HFFc6 (cell line): Measurements from ENCODE around the gene HERC3. TPM values are rescaled to one million over a fixed set of nuclear protein-coding genes. Genes with fewer than 3 reads are reported as not detected.

ENCODE experiments used
- DNase-seq: peaks from one replicate; pipeline ENCODE4 v3.0.0-alpha.2; 2018
- H3K27ac Mint-ChIP-seq: 2 replicates; pipeline ENCODE4 v1.8.0; 2020; ENCODE audit warnings: mild to moderate bottlenecking, mixed read lengths
- H3K27me3 Mint-ChIP-seq: 2 replicates; pipeline ENCODE4 v1.8.0; 2021; ENCODE audit warnings: mild to moderate bottlenecking, moderate library complexity, mixed read lengths; ENCODE audit not compliant: insufficient read depth
- H3K36me3 Mint-ChIP-seq: 2 replicates; pipeline ENCODE4 v1.8.0; 2021; ENCODE audit warnings: low read depth, mixed read lengths
- H3K4me1 Mint-ChIP-seq: 2 replicates; pipeline ENCODE4 v1.8.0; 2020; ENCODE audit warnings: low read depth, mixed read lengths
- H3K4me3 Mint-ChIP-seq: 2 replicates; pipeline ENCODE4 v1.8.0; 2020; ENCODE audit warnings: mild to moderate bottlenecking, moderate library complexity, mixed read lengths
- H3K9me3 Mint-ChIP-seq: 2 replicates; pipeline ENCODE4 v1.8.0; 2020; ENCODE audit warnings: mild to moderate bottlenecking, mixed read lengths
- total RNA-seq, 6 experiments: library from RNA; stranded (reverse); fragmentation: NEBNext Ultra II Directional; extraction: Animal tissue kit (Norgen Biotek cat#: 25700); gene quantifications; 2 replicates in 1 of 6; 3 replicates in 5 of 6; pipeline ENCODE4 v1.2.3, GENCODE V29; 2021
- TF ChIP-seq, protein P1 (sequence below): fragments of 200-600 bp; sonication (generic); IDR thresholded peaks from 2 replicates; pipeline ENCODE4 v1.5.0; 2021; ENCODE audit warnings: antibody characterized with exemption, mild to moderate bottlenecking

Gene HERC3
- total RNA-seq, 6 experiments from 2014 or later = 16.5 to 32.2 (median 26.6) TPM

- Mint-ChIP-seq H3K27me3 (no peaks in the 10 kb centered on the region; the same call in 1 of the 2 replicates), H3K36me3 (peaks cover 2% of the 10 kb centered on the region), H3K4me1 (peaks cover 94% of the 10 kb centered on the region), H3K4me3 (no peak overlapping the region), H3K27ac (peak overlapping the region; percentile 14), H3K9me3 (no peaks in the 10 kb centered on the region)
- no peak for DNase-seq
- TF ChIP-seq, protein P1, sequence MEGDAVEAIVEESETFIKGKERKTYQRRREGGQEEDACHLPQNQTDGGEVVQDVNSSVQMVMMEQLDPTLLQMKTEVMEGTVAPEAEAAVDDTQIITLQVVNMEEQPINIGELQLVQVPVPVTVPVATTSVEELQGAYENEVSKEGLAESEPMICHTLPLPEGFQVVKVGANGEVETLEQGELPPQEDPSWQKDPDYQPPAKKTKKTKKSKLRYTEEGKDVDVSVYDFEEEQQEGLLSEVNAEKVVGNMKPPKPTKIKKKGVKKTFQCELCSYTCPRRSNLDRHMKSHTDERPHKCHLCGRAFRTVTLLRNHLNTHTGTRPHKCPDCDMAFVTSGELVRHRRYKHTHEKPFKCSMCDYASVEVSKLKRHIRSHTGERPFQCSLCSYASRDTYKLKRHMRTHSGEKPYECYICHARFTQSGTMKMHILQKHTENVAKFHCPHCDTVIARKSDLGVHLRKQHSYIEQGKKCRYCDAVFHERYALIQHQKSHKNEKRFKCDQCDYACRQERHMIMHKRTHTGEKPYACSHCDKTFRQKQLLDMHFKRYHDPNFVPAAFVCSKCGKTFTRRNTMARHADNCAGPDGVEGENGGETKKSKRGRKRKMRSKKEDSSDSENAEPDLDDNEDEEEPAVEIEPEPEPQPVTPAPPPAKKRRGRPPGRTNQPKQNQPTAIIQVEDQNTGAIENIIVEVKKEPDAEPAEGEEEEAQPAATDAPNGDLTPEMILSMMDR = no peak
Measured at GRCh38 chr4:88618782-88619485, 26.7 kb downstream of the HERC3 start.

- Mint-ChIP-seq H3K4me1 (peaks cover 92% of the 10 kb centered on the region), H3K9me3 (no peaks in the 10 kb centered on the region; the same call in 1 of the 2 replicates), H3K27ac (peak overlapping the region; percentile 7; the same call in 1 of the 2 replicates), H3K27me3 (no peaks in the 10 kb centered on the region; the same call in 1 of the 2 replicates), H3K36me3 (peaks cover 13% of the 10 kb centered on the region), H3K4me3 (no peak overlapping the region)
- DNase-seq = no peak
- TF ChIP-seq, protein P1 = no peak
Measured at GRCh38 chr4:88619971-88620370, 27.7 kb downstream of the HERC3 start.

DNA sequence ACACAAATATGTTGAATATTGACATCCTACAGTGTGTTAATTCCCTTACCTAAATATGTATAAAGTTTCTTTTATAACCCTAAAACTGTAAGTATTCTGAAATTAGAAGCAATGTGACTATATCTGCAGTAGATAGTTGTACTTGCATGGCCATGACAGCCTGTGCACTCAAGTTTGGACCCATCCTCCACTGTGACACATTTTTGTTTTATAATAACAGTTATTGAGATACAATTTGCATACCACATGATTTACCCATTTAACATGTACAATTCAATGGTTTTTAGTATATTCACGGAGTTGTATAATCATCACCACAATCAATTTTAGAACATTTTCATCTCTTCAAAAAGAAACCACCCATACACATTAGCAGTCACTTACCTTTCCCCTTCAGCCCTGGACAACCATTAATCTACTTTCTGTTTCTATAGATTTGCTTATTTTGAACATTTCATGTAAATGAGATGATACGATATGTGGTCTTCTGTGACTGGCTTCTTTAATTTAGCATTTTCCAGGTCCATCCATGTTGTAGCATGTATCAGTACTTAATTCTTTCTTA, 29.6 kb downstream of the HERC3 start:
- Mint-ChIP-seq H3K9me3 (no peaks in the 10 kb centered on the region; the same call in 1 of the 2 replicates), H3K4me3 (no peak overlapping the region), H3K36me3 (peaks cover 14% of the 10 kb centered on the region), H3K27me3 (no peaks in the 10 kb centered on the region; the same call in 1 of the 2 replicates), H3K27ac (peak overlapping the region; percentile 85), H3K4me1 (peaks cover 81% of the 10 kb centered on the region)
- TF ChIP-seq, protein P1 = no peak
- no peak for DNase-seq

DNA sequence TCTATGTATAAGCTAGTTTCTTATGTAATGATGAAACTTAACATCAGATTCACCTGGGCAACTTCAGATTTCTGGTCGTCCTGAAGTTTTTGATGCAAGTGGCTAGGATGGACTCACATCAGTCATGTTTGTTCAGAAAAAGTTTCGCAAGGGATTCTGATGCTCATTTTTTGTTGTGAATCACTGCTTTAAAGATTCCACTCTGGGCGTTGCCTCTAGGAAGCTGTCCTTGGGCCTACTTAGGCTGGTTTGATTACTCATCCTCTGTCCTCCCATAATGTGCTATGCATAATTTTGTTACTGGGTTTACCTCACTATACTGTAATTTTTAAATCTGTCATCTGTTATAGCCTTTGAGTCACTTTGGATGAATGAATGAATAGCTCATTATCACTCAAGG, 30.8 kb downstream of the HERC3 start:
- peak; percentile 94 for DNase-seq
- peak overlapping the region; percentile 85 for H3K27ac Mint-ChIP-seq
- peak overlapping the region; percentile 65 for H3K4me3 Mint-ChIP-seq
- H3K9me3 Mint-ChIP-seq = no peaks in the 10 kb centered on the region; the same call in 1 of the 2 replicates
- H3K36me3 Mint-ChIP-seq = peaks cover 14% of the 10 kb centered on the region
- H3K27me3 Mint-ChIP-seq = no peaks in the 10 kb centered on the region; the same call in 1 of the 2 replicates
- TF ChIP-seq, protein P1 = no peak
- H3K4me1 Mint-ChIP-seq = peaks cover 68% of the 10 kb centered on the region

DNA sequence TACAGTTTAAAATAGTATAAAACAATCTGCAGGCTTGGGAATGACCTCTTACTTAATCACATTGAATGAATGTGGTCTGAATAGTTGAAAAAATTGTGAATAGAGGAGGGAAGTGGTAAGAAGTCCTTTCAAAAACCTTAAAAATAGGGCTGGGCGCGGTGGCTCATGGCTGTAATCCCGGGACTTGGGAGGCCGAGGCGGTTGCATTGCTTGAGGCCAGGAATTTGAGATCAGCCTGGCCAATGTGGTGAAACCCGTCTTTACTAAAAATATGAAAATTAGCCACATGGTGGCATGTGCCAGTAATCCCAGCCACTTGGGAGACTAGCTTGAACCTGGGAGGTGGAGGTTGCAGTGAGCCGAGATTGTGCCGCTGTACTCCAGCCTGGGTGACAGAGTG, 36.5 kb downstream of the HERC3 start:
- peaks cover 64% of the 10 kb centered on the region for H3K4me1 Mint-ChIP-seq
- H3K4me3 Mint-ChIP-seq = no peak overlapping the region
- no peak overlapping the region; the same call in 1 of the 2 replicates for H3K27ac Mint-ChIP-seq
- H3K36me3 Mint-ChIP-seq = peaks cover 29% of the 10 kb centered on the region
- TF ChIP-seq, protein P1 = no peak
- DNase-seq = no peak
- peaks cover 4% of the 10 kb centered on the region; the same call in 1 of the 2 replicates for H3K9me3 Mint-ChIP-seq
- no peaks in the 10 kb centered on the region for H3K27me3 Mint-ChIP-seq
